ENCODE data around the gene ARHGAP24. TPM values are rescaled to one million over a fixed set of nuclear protein-coding genes. Genes with fewer than 3 reads are reported as not detected.

The ARHGAP24 gene
- total RNA-seq, 1 experiment from 2014 or later = 2.1 TPM

- TF ChIP-seq ARID4B (CRISPR knock-in tag; IDR thresholded peaks at IDR 0.05; ENCODE audit: borderline replicate concordance) (no peak), MYBL2 (CRISPR knock-in tag; IDR thresholded peaks at IDR 0.05) (no peak), RORB (CRISPR knock-in tag; IDR thresholded peaks at IDR 0.05) (no peak), ATF3 (CRISPR knock-in tag; conservative IDR thresholded peaks at IDR 0.05) (no peak), ZNF396 (CRISPR knock-in tag; IDR thresholded peaks at IDR 0.05; ENCODE audit: borderline replicate concordance) (no peak), IRF1 (CRISPR knock-in tag; IDR thresholded peaks at IDR 0.05) (no peak)
- TF ChIP-seq, protein P1, sequence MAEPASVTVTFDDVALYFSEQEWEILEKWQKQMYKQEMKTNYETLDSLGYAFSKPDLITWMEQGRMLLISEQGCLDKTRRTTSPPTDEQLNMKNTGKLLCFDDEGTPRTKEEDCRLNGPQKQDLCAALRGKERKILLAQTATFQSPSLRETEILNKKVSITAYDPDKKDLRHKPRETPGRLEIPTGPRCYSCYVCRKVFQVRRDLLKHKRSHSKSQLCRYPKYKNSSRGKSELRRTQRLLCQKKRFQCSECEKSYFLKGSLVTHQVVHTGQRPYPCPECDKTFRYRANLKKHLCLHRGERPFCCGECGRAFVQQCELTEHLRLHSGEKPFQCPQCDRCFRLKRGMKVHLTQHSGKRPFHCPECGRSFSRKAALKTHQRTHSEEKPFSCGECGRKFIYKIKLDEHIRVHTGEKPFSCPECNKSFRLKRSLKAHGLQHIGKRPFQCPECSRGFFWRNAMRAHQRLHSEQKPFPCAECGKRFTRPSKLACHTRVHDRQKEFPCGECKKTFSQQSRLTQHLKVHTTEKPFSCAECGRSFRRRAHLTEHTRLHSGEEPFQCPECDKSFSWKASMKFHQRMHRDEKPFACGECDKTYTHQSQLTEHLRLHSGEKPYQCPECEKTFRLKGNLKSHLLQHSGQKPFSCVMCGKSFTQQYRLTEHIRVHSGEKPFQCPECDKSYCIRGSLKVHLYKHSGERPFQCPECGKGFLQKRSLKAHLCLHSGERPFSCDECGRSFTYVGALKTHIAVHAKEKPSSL (CRISPR knock-in tag; conservative IDR thresholded peaks at IDR 0.05) = no peak
- TF ChIP-seq, protein P2, sequence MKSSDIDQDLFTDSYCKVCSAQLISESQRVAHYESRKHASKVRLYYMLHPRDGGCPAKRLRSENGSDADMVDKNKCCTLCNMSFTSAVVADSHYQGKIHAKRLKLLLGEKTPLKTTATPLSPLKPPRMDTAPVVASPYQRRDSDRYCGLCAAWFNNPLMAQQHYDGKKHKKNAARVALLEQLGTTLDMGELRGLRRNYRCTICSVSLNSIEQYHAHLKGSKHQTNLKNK (CRISPR knock-in tag; IDR thresholded peaks at IDR 0.05) = no peak
Measured at GRCh38 chr4:85946821-85947220, 471.9 kb downstream of the ARHGAP24 start (continued).

DNA sequence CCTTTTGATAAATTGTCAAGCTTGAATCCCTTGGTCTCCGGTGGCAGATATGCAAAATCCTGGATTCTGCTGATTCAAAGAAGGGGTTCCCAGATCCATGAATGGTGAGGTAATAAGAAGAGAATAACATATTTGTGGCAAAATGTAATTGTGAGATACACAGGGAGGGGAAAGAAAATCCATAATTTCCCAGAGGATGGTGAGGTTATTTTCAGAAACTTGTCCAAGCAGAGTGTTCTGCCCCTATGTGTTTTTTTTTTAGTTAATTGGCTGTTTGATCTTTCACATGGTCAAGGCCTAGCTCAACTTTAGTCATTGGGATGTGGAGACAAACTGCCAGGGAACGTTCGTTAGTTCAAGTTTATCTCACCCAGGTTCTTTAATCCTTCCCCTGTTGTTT, 476.1 kb downstream of the ARHGAP24 start:
- Mint-ChIP-seq H3K27ac (no peak overlapping the region), H3K36me3 (no peaks in the 10 kb centered on the region), H3K4me3 (no peak overlapping the region), H3K27me3 (ENCODE audit: low read depth) (no peaks in the 10 kb centered on the region), H3K4me1 (peaks cover 35% of the 10 kb centered on the region), H3K9me3 (no peaks in the 10 kb centered on the region)
- CTCF ChIA-PET = interaction anchor here (1.0 kb wide), 1 partner anchor 41 kb away, joined by 3 read pairs; no protein-coding TSS in a partner anchor
- ATAC-seq (no peak), DNase-seq (ENCODE audit: low spot score) (no peak)
- POLR2A ChIA-PET = no interaction called here
- no peak for TF ChIP-seq ELF4 (CRISPR knock-in tag; IDR thresholded peaks at IDR 0.05; ENCODE audit: low read depth)
- TF ChIP-seq, protein P2 (CRISPR knock-in tag; IDR thresholded peaks at IDR 0.05) = no peak

DNA sequence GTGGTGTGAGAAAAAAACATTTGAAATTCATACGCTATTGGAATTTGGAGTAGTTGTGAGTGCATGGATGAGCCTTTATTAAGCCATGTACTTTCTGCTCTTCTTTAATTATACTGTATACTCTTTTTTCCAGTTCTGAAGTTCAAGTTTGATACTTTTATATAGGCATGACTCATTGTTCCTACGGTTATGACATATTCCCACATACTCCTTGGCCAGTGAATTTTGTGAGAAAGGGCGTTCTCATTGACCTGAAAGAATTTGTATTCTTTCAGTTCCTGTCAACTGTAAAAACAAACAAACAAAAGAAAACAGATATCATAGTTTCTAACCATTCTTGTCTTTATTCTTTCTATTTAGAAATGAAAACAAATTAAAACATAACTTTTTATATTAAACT, 477.6 kb downstream of the ARHGAP24 start:
- ChIA-PET CTCF (no interaction called here), POLR2A (no interaction called here)
- H3K4me3 Mint-ChIP-seq = no peak overlapping the region
- H3K9me3 Mint-ChIP-seq = no peaks in the 10 kb centered on the region
- ATAC-seq (no peak), DNase-seq (ENCODE audit: low spot score) (no peak)
- no peaks in the 10 kb centered on the region for H3K36me3 Mint-ChIP-seq
- peaks cover 42% of the 10 kb centered on the region for H3K4me1 Mint-ChIP-seq
- no peak overlapping the region for H3K27ac Mint-ChIP-seq
- H3K27me3 Mint-ChIP-seq (ENCODE audit: low read depth) = no peaks in the 10 kb centered on the region
- no peak for TF ChIP-seq NR2C2 (CRISPR knock-in tag; IDR thresholded peaks at IDR 0.05)
- no peak for TF ChIP-seq CBFB (CRISPR knock-in tag; IDR thresholded peaks at IDR 0.05; ENCODE audit: low read depth)
- TF ChIP-seq GRHL2 (CRISPR knock-in tag; IDR thresholded peaks at IDR 0.05; ENCODE audit: insufficient replicate concordance, severe bottlenecking) = no peak
- no peak for TF ChIP-seq MXD4 (CRISPR knock-in tag; IDR thresholded peaks at IDR 0.05; ENCODE audit: borderline replicate concordance)
- TF ChIP-seq MYBL2 (CRISPR knock-in tag; IDR thresholded peaks at IDR 0.05) = no peak
- TF ChIP-seq, protein P3, sequence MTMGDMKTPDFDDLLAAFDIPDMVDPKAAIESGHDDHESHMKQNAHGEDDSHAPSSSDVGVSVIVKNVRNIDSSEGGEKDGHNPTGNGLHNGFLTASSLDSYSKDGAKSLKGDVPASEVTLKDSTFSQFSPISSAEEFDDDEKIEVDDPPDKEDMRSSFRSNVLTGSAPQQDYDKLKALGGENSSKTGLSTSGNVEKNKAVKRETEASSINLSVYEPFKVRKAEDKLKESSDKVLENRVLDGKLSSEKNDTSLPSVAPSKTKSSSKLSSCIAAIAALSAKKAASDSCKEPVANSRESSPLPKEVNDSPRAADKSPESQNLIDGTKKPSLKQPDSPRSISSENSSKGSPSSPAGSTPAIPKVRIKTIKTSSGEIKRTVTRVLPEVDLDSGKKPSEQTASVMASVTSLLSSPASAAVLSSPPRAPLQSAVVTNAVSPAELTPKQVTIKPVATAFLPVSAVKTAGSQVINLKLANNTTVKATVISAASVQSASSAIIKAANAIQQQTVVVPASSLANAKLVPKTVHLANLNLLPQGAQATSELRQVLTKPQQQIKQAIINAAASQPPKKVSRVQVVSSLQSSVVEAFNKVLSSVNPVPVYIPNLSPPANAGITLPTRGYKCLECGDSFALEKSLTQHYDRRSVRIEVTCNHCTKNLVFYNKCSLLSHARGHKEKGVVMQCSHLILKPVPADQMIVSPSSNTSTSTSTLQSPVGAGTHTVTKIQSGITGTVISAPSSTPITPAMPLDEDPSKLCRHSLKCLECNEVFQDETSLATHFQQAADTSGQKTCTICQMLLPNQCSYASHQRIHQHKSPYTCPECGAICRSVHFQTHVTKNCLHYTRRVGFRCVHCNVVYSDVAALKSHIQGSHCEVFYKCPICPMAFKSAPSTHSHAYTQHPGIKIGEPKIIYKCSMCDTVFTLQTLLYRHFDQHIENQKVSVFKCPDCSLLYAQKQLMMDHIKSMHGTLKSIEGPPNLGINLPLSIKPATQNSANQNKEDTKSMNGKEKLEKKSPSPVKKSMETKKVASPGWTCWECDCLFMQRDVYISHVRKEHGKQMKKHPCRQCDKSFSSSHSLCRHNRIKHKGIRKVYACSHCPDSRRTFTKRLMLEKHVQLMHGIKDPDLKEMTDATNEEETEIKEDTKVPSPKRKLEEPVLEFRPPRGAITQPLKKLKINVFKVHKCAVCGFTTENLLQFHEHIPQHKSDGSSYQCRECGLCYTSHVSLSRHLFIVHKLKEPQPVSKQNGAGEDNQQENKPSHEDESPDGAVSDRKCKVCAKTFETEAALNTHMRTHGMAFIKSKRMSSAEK (CRISPR knock-in tag; IDR thresholded peaks at IDR 0.05; ENCODE audit: borderline replicate concordance) = no peak
- TF ChIP-seq ATF2 (CRISPR knock-in tag; IDR thresholded peaks at IDR 0.05; ENCODE audit: borderline replicate concordance, low read depth) = no peak
- no peak for TF ChIP-seq NFE2L1 (CRISPR knock-in tag; IDR thresholded peaks at IDR 0.05)
